GM12891 (cell line): Measurements from ENCODE around the gene ARHGAP21.

ENCODE experiments used
- PAX5 ChIP-seq: IDR thresholded peaks from 2 replicates; pipeline ENCODE4 v1.6.1; 2011; ENCODE audit warnings: low read length, moderate library complexity, mild to moderate bottlenecking; ENCODE audit not compliant: insufficient read depth, severe bottlenecking
- POLR2A ChIP-seq: IDR thresholded peaks from 2 replicates; pipeline ENCODE4 v1.6.1; 2011; ENCODE audit warnings: low read depth, low read length, control low read depth
- POLR2AphosphoS5 ChIP-seq: IDR thresholded peaks from 2 replicates; pipeline ENCODE4 v1.6.1; 2011; ENCODE audit warnings: low read depth, low read length, control low read depth
- POU2F2 ChIP-seq: IDR thresholded peaks from 2 replicates; pipeline ENCODE4 v1.6.1; 2011; ENCODE audit warnings: low read depth, mild to moderate bottlenecking, control low read depth, low read length, moderate library complexity
- SPI1 ChIP-seq: IDR thresholded peaks from 2 replicates; pipeline ENCODE4 v1.6.1; 2011; ENCODE audit warnings: low read depth, low read length, control low read depth
- TAF1 ChIP-seq: IDR thresholded peaks from 2 replicates; pipeline ENCODE4 v1.6.1; 2011; ENCODE audit warnings: low read depth, low read length, control low read depth

DNA sequence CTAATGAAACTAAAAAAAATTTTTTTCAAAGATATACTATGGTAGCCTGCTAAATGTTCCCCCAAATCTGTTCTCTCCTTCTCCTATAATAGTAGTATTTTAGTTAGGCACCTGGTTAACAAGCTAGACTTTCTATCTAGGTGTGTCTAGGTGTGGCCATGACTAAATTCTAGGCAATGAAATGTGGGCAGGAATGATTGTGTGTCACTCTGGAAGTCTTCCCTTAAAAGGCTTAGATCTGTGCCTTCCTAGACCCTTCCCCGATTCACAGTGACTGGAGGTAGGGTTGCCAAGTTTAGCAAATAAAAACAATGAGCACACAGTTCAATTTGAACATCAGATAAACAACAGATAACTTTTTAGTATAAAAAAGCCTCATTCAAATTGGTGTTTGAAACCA lies 8.3 kb upstream of the ARHGAP21 start:
- TF ChIP-seq POLR2A (no peak), TAF1 (no peak), POLR2AphosphoS5 (no peak), SPI1 (no peak), POU2F2 (no peak), PAX5 (no peak)
